GM23338 (cell line): ENCODE measurements around the gene PHAF1. TPM values are rescaled to one million over a fixed set of nuclear protein-coding genes. Genes with fewer than 3 reads are reported as not detected.

Experiments
- ATAC-seq: fragments of 200-7000 bp; cut with Tn5 transposase; 3 replicates; pipeline ENCODE4 v1.9.1; 2020
- DNase-seq: peaks from one replicate; pipeline ENCODE4 v3.0.0-alpha.2; 2015; ENCODE audit warnings: low spot score
- H2AFZ ChIP-seq: fragments of 200-600 bp; sonication (generic); 2 replicates; pipeline ENCODE4 v1.8.0; 2016; ENCODE audit warnings: antibody characterized with exemption, mild to moderate bottlenecking, moderate library complexity
- H3F3A ChIP-seq: fragments of 200-600 bp; sonication (generic); replicated peaks from 2 replicates; pipeline ENCODE4 v1.8.0; 2017; ENCODE audit warnings: antibody characterized with exemption, mixed run types, low read depth
- H3K27ac ChIP-seq: fragments of 200-600 bp; sonication (generic); 2 replicates; pipeline ENCODE4 v1.6.1; 2016; ENCODE audit warnings: low read depth
- H3K27me3 ChIP-seq: fragments of 200-600 bp; sonication (generic); 2 replicates; pipeline ENCODE4 v1.8.0; 2016; ENCODE audit warnings: mild to moderate bottlenecking, mixed run types, moderate library complexity; ENCODE audit not compliant: insufficient read depth
- H3K36me3 ChIP-seq: fragments of 200-600 bp; sonication (generic); 2 replicates; pipeline ENCODE4 v1.8.0; 2016; ENCODE audit warnings: mild to moderate bottlenecking; ENCODE audit not compliant: insufficient read depth
- H3K4me1 ChIP-seq: fragments of 200-600 bp; sonication (generic); 2 replicates; pipeline ENCODE4 v1.8.0; 2016; ENCODE audit warnings: mild to moderate bottlenecking, moderate library complexity; ENCODE audit not compliant: insufficient read depth
- H3K4me2 ChIP-seq: fragments of 200-600 bp; sonication (generic); 2 replicates; pipeline ENCODE4 v1.7.1; 2017; ENCODE audit warnings: mixed run types
- H3K4me3 ChIP-seq: fragments of 200-600 bp; sonication (generic); 2 replicates; pipeline ENCODE4 v1.6.1; 2016; ENCODE audit warnings: mixed run types
- H3K79me2 ChIP-seq: fragments of 200-600 bp; sonication (generic); replicated peaks from 2 replicates; pipeline ENCODE4 v1.8.0; 2017; ENCODE audit warnings: mild to moderate bottlenecking; ENCODE audit not compliant: insufficient read depth
- H3K9me2 ChIP-seq: fragments of 200-600 bp; sonication (generic); 2 replicates; pipeline ENCODE4 v1.8.0; 2017; ENCODE audit not compliant: insufficient read depth
- H4K20me1 ChIP-seq: fragments of 200-600 bp; sonication (generic); replicated peaks from 2 replicates; pipeline ENCODE4 v1.8.0; 2017; ENCODE audit warnings: mild to moderate bottlenecking; ENCODE audit not compliant: insufficient read depth
- H3K27ac Mint-ChIP-seq: 2 replicates; pipeline ENCODE4 v1.8.0; 2020; ENCODE audit warnings: inconsistent platforms, mild to moderate bottlenecking, moderate library complexity, mixed read lengths
- H3K27me3 Mint-ChIP-seq: 3 replicates; pipeline ENCODE4 v1.8.0; 2022; ENCODE audit warnings: low read depth, mild to moderate bottlenecking, moderate library complexity, mixed read lengths, inconsistent platforms; ENCODE audit not compliant: insufficient read depth, poor library complexity
- H3K36me3 Mint-ChIP-seq: 3 replicates; pipeline ENCODE4 v1.8.0; 2021; ENCODE audit warnings: low read depth, mild to moderate bottlenecking, inconsistent platforms, moderate library complexity, mixed read lengths
- H3K4me1 Mint-ChIP-seq: 3 replicates; pipeline ENCODE4 v1.8.0; 2020; ENCODE audit warnings: mild to moderate bottlenecking, inconsistent platforms, mixed read lengths
- H3K4me3 Mint-ChIP-seq: 3 replicates; pipeline ENCODE4 v1.8.0; 2021; ENCODE audit warnings: moderate library complexity, mild to moderate bottlenecking, inconsistent platforms, mixed read lengths
- H3K9me3 Mint-ChIP-seq: 3 replicates; pipeline ENCODE4 v1.8.0; 2020; ENCODE audit warnings: moderate library complexity, mild to moderate bottlenecking, inconsistent platforms, mixed read lengths
- EZH2 ChIP-seq: fragments of 200-600 bp; sonication (generic); IDR thresholded peaks from one replicate; pipeline ENCODE4 v1.8.0; 2017; ENCODE audit warnings: antibody characterized with exemption, mild to moderate bottlenecking, low read depth; ENCODE audit not compliant: unreplicated experiment
- STAT1 ChIP-seq: IDR thresholded peaks from one replicate; pipeline ENCODE4 v1.6.1; 2016; ENCODE audit warnings: antibody characterized with exemption; ENCODE audit not compliant: unreplicated experiment
- ZNF462 ChIP-seq: fragments of 250-450 bp; sonication (Bioruptor Pico); IDR thresholded peaks from 2 replicates; pipeline ENCODE4 v1.5.0; 2020; ENCODE audit warnings: mild to moderate bottlenecking, moderate library complexity
- polyA plus RNA-seq: library from polyadenylated mRNA; unstranded; fragments of >200 nt; fragmentation: Nextera tagmentation; extraction: Ambion mirVana; gene quantifications from 2 replicates; pipeline ENCODE4 v1.2.1, GENCODE V29; 2016
- total RNA-seq: library from RNA; depleted of rRNA; stranded (reverse); fragments of >200 nt; shearing (Covaris generic); gene quantifications from 2 replicates; pipeline ENCODE4 v1.2.3, GENCODE V29; 2014

Gene PHAF1
- total and polyA plus RNA-seq, 2 experiments from 2014 or later = 14.7 to 35.9 TPM

GRCh38 chr16:67151431-67152097, 41.8 kb downstream of the PHAF1 start:
- Mint-ChIP-seq H3K4me3 (peak overlapping the region; percentile 75), H3K27me3 (peaks cover 65% of the 10 kb centered on the region), H3K9me3 (no peaks in the 10 kb centered on the region), H3K4me1 (peaks cover 10% of the 10 kb centered on the region; the same call in 2 of the 3 replicates), H3K36me3 (peaks cover 6% of the 10 kb centered on the region), H3K27ac (no peak overlapping the region)
- H3K27ac ChIP-seq = no peak overlapping the region
- no peaks in the 10 kb centered on the region for H3K79me2 ChIP-seq
- peaks cover 85% of the 10 kb centered on the region for H3K27me3 ChIP-seq
- H3K4me3 ChIP-seq = peak overlapping the region; percentile 77
- DNase-seq (peak; percentile 40), ATAC-seq (no peak)
- TF ChIP-seq STAT1 = no peak
- peak; percentile 45 for TF ChIP-seq EZH2
- H3F3A ChIP-seq = 0 out of 2 replicates have a peak, but pooled peaks cover 7% of the 10 kb centered on the region
- H3K9me2 ChIP-seq = no peaks in the 10 kb centered on the region
- H4K20me1 ChIP-seq = peaks cover 5% of the 10 kb centered on the region; the same call in 1 of the 2 replicates
- peak overlapping the region; percentile 97 for H2AFZ ChIP-seq
- H3K36me3 ChIP-seq = no peaks in the 10 kb centered on the region
- peak overlapping the region; percentile 94 for H3K4me2 ChIP-seq
- H3K4me1 ChIP-seq = peaks cover 9% of the 10 kb centered on the region; the same call in 1 of the 2 replicates

GRCh38 chr16:67154578-67155294, 45.0 kb downstream of the PHAF1 start:
- Histone ChIP-seq H3K27ac (no peak overlapping the region), H3K4me3 (peak overlapping the region; percentile 57), H3K79me2 (no peaks in the 10 kb centered on the region), H3K4me2 (peak overlapping the region; percentile 87), H3K27me3 (peaks cover 100% of the 10 kb centered on the region), H3K9me2 (no peaks in the 10 kb centered on the region), H3K4me1 (peaks cover 21% of the 10 kb centered on the region; the same call in 1 of the 2 replicates), H3F3A (0 out of 2 replicates have a peak, but pooled peaks cover 3% of the 10 kb centered on the region), H3K36me3 (no peaks in the 10 kb centered on the region), H4K20me1 (peaks cover 5% of the 10 kb centered on the region; the same call in 1 of the 2 replicates), H2AFZ (peak overlapping the region; percentile 72; the same call in 1 of the 2 replicates)
- Mint-ChIP-seq H3K27ac (no peak overlapping the region), H3K4me3 (peak overlapping the region; percentile 66), H3K4me1 (peaks cover 16% of the 10 kb centered on the region; the same call in 2 of the 3 replicates), H3K36me3 (no peaks in the 10 kb centered on the region; the same call in 2 of the 3 replicates), H3K9me3 (no peaks in the 10 kb centered on the region), H3K27me3 (peaks cover 89% of the 10 kb centered on the region)
- TF ChIP-seq ZNF462 (no peak), EZH2 (peak; percentile 20)
- ATAC-seq (peak; percentile 3), DNase-seq (peak; percentile 58)
